ENCODE results near the gene OLFML2A.
A peak's percentile ranks its signal among the peaks of the same experiment; 100 is the strongest.

OLFML2A gene

DNA sequence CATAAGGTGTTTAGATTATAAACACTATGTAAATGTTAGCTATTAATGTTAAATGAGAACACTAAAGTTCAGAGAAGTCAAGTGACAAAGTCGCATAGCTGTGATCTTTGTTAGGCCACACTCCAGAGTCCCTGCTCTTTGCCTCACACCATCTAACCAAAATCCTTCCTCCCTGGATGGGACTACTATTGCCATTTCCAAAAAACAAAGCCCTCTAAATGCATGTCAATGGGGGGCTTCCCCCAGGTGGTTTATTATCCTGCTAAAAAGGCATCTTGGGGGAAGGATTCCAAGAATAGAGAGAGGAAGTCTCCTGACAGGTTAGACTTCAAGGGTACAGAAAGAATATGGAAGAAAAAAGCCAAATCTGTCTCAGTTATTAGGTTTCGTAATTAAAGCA, 16.2 kb upstream of the OLFML2A start:
- TF ChIP-seq, protein P1, sequence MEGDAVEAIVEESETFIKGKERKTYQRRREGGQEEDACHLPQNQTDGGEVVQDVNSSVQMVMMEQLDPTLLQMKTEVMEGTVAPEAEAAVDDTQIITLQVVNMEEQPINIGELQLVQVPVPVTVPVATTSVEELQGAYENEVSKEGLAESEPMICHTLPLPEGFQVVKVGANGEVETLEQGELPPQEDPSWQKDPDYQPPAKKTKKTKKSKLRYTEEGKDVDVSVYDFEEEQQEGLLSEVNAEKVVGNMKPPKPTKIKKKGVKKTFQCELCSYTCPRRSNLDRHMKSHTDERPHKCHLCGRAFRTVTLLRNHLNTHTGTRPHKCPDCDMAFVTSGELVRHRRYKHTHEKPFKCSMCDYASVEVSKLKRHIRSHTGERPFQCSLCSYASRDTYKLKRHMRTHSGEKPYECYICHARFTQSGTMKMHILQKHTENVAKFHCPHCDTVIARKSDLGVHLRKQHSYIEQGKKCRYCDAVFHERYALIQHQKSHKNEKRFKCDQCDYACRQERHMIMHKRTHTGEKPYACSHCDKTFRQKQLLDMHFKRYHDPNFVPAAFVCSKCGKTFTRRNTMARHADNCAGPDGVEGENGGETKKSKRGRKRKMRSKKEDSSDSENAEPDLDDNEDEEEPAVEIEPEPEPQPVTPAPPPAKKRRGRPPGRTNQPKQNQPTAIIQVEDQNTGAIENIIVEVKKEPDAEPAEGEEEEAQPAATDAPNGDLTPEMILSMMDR (conservative IDR thresholded peaks at IDR 0.05; ENCODE audit: low read length), result no peak
- H3K4me3 ChIP-seq (ENCODE audit: low read length), result no peak overlapping the region
- DNase-seq (ENCODE audit: low read depth), result no peak

DNA sequence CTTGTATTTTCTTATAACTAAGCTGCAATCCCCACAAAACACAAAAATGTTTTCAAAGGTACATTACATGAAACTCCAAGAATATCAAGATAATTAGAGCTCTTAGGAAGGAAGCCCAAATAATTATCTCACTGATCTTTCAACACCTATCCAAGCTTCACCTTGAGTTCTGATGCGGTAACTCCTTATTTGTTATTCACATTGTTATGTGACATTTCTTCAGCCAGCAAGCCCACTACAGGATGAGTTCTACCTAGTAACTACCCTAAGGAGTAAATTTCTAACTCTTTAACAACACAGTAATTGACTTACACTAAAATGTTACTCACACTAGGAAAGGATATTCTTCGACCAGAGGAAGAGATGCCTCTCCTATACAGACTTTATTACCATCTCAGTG, 15.7 kb upstream of the OLFML2A start:
- TF ChIP-seq, protein P1 (conservative IDR thresholded peaks at IDR 0.05; ENCODE audit: low read length), result no peak
- no peak overlapping the region for H3K4me3 ChIP-seq (ENCODE audit: low read length)
- no peak for DNase-seq (ENCODE audit: low read depth)

DNA sequence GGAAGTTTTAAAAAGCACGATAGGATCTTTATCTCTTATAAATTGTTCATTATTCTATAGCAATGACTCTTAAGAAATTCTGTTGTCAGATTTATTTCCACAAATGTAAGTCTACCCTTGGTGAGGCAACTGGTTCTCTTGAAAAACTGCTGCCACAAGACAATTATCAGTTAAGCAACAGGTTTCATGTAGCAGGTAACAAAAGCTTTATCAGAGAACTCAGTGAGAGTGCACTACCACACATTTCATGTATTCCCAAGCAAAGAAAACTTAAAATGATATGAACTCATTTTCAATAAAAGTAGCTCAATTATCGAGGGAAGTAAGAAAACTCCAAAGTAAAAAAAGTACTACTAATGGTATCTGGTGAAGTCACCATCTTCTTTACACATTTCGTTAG, 15.2 kb upstream of the OLFML2A start:
- TF ChIP-seq, protein P1 (conservative IDR thresholded peaks at IDR 0.05; ENCODE audit: low read length), result no peak
- no peak overlapping the region for H3K4me3 ChIP-seq (ENCODE audit: low read length)
- DNase-seq (ENCODE audit: low read depth), result no peak

DNA sequence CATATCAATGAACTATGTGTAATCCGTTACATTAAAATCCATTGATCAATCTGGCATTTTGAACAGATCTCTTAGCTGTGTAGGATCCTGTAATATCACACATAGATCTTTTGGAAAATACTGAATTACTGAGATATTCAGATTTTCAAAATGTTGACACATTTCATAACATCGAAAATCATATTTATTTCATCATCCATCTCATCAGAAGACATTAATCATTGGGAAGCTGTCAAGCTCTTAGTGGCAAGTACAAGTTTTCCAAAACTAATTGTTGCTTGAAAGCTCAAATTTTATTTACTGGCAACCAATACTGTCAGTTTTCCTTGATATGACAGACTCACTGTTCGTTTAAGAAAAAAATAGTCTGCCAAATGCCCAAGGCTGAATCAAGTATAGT, 14.3 kb upstream of the OLFML2A start:
- TF ChIP-seq, protein P1 (conservative IDR thresholded peaks at IDR 0.05; ENCODE audit: low read length), result no peak
- H3K4me3 ChIP-seq (ENCODE audit: low read length), result no peak overlapping the region
- DNase-seq (ENCODE audit: low read depth), result no peak

DNA sequence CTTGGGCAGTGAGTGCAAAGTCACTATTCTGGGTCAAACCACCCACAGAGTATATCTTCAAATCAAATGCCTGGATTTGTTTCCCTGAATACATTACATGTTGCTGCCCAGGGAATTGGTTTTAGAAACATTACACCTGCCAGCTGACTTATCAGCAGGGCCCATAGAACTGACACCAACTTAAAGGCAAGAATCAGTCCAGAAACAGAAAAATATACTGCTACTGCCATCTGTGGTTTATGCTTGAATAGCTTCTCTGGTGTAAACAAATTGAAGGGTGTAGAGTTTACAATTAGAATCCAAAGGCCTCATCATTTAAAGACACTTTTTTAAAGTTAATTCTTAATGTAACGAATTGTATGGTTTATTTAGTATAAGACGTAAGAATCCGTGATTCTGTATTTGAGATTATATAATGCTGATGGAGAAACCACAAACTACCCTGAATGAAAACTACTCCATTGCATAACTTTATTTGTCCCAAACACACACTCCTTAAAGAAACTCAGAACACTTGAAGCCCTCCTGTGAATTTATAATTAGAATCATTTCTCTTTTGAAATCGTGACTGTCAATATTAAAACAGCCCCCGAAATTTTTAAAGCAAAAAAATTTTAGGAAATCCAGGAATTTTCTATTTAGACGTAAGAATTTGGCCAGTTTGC, 12.0 kb upstream of the OLFML2A start:
- H3K4me3 ChIP-seq (ENCODE audit: low read length), result no peak overlapping the region
- peak; percentile 31 for DNase-seq (ENCODE audit: low read depth)
- TF ChIP-seq, protein P1 (conservative IDR thresholded peaks at IDR 0.05; ENCODE audit: low read length), result peak; percentile 50

DNA sequence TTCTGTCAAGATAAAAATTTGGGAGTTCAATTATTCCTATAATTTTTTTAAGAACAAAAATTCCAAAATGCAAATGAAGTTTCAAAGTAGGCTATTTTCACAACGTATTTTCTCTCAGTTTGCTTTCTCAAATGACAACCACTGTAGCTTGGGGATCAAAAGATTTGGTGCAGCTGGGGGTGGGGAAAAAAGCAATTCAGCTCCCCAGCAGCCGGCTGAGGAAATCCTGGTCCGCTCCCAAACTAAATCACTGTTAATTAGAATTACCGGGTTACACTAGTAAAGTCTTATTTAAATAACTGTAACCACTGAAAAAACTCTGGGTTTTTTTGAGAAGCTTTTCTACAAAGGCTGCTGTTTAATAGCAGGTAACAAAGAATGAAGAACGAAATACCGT, 11.5 kb upstream of the OLFML2A start:
- no peak for DNase-seq (ENCODE audit: low read depth)
- H3K4me3 ChIP-seq (ENCODE audit: low read length), result no peak overlapping the region
- TF ChIP-seq, protein P1 (conservative IDR thresholded peaks at IDR 0.05; ENCODE audit: low read length), result no peak

DNA sequence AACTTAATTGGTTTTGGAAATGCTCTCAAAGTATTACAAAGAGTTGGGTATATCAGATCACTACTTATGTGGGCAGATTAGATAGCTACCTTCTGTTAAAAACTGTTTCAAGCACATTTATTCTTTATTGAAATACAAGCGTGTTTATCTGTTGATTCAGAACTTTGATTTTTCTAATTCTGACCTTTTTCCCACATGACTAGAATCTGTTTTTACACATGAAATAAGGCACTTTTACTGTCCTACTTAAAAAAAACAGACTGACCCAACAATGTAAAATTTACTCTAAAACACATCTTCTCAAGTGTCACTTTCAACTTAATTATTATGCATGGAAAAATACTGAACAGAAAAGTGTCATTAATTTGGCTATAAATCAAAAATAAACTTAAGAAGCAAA, 10.6 kb upstream of the OLFML2A start:
- TF ChIP-seq, protein P1 (conservative IDR thresholded peaks at IDR 0.05; ENCODE audit: low read length), result no peak
- H3K4me3 ChIP-seq (ENCODE audit: low read length), result no peak overlapping the region
- no peak for DNase-seq (ENCODE audit: low read depth)
